GM21515 (cell line): ENCODE data around the gene ST6GALNAC3.
"Not testable (repeated sequence)": the region's sequence is repeated elsewhere in the genome, so short reads cannot be mapped to it uniquely, and the experiment has no call there.

Experiments
- ATAC-seq: cut with Tn5 transposase; IDR thresholded peaks from one replicate; pipeline ENCODE4 v1.9.1; 2021; ENCODE audit not compliant: unreplicated experiment

The ST6GALNAC3 gene

DNA sequence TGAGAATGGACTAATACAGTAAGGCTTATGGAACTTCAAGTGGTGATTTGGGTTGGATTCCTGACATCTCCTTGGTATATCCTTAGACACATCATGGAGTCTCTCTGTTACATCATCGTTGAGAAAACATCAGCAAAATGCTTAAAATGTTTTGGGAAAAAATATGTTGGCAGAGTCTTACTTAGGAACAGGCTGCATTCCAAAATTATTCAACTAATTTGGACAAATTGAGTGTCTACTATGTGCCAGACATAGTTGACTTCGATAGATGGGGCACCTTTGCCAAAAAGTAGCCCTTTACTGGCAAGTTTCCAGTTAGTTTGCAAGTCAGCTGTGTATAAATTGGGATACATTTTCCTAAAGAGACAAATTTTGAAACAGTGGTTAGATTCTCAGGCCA lies 539.3 kb downstream of the ST6GALNAC3 start:
- ATAC-seq = no peak

DNA sequence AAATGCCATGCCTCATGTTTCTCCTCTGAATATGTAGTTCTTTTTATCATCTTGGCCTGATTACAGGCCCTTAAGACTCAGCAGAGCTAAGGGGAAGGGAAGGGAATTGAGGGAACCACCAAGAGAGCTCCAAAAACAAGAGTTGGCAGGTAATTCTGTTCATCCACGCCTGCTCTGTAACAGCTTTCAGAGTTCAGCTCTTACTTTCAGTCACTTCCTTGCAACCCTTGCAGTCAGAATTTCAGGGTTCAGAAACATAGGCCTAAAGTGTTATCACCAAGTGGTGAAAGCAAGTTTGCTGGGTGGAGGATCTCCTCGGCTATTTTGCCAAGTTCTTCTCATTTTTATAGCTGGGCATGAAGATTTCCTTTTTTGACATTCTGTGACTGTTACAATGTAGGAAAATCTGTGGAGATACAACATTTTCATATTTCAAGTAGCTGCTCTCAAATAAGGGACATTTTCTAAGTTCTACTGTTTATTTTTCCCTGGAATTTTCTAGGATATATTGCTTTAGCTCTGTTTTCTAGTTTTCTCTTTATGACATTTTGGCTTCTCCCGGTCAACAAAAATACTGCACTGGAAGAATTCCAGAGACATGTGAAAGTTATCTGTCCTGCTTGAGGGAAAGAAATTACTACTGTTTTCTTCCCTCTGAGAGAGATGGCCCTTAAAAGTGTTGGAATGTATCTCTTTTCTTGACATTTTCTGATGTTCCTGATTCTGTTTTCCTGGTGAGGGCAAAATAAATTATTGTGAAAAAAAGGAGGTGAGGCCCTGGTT lies 540.9 kb downstream of the ST6GALNAC3 start:
- ATAC-seq = no peak

DNA sequence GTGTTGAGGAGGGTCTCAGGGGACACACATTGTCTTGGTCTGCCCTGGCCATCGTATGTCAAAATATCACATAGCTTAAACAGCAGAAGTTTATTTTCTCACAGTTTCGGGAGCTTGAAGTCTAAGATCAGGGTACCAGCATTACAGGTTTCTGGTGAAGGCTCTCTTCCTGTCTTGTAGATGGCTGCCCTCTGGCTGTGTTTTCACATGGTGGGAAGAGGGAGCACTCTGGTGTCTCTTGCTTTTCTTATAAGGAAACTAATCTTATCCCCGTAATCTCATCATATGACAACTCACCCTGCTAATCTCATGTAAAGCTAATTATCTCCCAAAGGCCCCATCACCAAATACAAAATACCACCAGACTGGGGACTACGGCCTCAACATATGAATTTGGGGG lies 545.8 kb downstream of the ST6GALNAC3 start:
- ATAC-seq = no peak

DNA sequence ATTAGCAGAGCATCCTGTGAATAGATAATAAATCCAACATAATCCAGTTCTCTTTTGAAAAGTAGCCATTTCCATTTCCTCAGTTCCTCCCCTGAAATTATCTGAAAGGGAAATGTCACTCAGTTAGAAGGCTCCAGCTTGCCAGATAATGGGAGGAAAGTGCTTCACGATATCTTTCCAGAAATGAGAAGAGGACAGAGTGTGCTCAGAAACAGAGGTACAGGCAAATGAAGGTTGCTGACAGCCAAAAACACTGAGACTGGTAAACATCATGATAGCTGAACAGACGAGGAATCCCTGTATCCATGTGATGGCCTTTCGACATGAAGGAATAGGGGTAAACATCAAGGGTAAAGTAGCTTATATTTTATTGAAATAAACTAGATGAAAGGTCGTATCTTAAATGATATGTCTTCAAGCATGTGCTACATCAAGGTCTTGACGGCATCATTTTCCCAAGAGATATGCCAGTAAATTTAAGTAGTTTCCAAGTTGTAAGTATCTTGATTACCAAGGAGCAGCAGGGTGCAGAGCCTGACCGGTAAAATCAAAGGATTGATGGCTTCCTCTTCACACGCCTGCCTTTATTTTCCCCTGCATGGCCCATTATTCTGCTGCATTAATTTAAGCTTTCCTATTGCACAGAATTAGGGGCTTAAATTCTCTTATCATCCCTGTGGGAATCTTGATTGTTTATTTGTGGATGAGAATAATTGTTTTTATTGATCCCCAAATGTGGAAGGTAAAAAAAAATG lies 548.4 kb downstream of the ST6GALNAC3 start:
- no peak for ATAC-seq

DNA sequence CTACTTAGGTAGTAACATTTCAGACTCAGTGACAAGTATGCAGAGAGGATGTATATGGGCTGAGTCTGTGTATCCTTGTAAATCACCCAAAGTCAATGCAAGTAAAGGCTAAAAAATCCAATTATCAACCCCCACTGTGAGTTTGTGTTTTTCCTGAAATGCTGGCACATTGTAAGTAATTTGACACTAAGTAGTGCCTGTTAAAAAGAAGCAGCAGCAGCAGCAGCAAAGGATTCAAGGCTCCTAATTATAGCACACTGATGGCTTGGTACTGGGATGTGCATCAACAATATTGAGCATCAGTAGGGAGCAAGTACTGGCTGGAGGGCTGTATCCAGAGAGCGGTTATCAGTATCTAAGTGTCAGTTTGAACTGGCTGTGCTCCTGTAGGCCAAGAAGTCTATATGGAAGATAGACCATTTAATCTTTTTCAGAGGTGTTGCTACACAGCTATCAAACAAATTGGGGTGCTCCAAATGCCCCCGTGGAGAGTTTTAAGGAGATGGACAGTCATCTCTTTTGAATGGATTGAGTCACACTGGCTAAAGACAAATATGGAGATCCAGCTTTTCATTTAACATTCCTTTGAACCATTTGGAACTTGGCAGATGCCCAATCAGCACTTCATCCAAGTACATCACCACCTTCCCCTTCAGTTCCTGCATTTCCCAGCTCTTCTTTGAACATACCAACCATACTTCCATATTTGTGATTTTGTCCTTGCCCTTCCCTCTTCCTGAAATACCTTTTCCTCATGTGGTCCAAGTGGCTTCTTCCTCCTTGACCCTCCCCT lies 551.5 kb downstream of the ST6GALNAC3 start:
- ATAC-seq = no peak

DNA sequence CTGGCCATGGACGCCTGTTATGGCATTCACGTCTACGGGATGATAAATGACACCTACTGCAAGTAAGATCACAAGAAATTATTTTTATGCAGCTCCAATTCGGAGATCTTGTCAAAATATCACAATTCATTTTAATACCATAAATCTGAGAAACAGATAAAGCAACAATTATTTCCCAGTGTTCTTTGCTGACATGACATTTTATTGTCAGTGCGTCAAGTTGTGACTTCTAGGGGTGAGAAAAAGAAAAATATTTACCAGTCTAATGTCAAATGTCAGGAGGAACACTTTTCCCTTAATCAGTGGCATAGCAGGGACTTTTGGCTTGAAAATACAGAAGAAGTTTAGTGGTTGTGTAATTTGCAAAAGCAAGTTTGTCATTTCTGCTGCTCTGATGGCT lies 553.0 kb downstream of the ST6GALNAC3 start:
- no peak for ATAC-seq

DNA sequence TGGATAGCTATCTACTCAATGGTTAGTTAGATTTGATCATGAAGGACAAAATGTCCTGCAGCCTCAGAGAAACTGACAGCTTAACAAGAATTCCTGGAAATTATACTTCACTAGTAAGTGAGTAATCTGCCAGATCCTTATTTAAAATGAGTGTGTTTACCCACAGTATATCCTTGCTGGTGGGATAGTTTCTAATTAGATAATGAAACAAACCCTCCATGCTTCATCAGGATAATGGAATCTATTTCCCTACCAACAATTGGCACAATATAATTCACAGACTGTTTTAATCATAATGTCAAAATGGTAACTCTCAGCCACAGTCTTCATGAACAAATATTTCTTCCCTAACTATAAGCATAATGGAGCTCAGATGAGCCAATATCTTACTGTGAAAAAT lies 553.4 kb downstream of the ST6GALNAC3 start:
- no peak for ATAC-seq

DNA sequence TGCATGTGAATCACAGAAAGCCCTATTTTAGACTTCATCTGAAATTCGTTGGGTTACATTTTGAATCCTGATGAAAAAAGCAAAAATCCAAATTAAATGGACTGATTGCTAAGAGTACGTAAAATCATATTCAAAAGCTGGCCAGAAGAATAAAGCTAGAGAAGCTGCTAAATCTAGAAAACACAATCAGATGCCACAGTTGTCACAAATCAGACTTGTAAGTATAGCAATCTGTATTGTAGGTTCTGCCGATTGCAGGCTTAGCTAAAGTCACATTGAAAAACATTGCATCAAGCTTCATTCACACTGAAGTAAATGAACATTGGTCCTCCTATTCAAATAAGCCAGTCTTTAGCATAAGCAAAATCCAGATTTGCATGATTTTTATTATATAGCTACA lies 557.6 kb downstream of the ST6GALNAC3 start:
- no peak for ATAC-seq

DNA sequence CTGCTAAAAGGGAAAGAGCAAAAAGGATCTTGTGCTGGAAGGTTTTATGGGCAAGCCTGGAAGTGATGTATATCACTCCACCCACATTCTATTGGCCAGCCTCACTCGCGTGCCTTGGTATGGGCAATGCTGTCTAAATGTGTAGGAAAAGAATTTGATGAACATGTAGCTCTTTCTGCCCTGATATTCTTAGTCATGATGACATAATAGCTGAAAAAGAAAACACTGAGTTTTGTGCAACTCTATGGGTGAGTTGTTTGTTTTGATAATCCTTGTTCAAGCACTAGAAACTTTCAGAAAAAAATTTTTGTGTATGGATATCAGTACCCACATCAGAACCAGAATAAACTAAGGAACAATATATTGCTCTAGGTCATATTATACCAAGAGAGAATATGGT lies 561.2 kb downstream of the ST6GALNAC3 start:
- ATAC-seq = no peak

DNA sequence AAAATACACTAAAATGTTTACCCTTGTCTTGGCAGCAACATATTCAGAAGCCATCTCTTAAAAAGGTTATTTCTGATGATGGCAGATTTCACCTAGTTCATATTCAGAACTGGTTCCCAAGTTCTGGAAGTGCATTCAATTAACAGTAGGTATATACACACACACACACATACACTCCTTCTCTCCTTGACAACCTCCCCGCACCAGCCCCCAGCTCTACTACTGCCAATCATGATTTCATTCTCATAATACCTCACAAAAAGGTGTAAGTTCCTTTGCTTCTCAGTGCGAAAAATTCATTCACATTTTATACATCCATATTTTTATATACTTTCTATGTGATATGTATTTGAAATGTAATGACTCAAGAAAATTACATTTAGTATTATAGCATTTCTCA lies 564.6 kb downstream of the ST6GALNAC3 start:
- no peak for ATAC-seq

DNA sequence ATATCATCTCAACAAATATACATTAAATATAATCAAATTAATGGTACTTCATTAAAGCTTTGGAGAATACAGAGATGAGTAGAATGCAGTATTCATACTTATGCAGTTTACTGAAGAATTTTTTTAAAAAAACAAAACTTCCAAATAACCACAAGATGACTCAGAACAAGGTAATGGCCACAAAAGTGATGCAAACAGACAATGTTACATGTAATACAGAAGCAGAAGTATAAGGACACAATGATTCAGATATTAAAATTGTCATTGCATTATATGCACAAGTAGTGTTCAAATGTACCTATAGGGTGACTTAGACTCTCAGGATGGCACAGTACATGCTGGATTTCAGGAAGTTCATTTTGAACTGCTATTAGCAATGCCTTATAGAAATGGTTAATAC lies 565.5 kb downstream of the ST6GALNAC3 start:
- ATAC-seq = no peak

DNA sequence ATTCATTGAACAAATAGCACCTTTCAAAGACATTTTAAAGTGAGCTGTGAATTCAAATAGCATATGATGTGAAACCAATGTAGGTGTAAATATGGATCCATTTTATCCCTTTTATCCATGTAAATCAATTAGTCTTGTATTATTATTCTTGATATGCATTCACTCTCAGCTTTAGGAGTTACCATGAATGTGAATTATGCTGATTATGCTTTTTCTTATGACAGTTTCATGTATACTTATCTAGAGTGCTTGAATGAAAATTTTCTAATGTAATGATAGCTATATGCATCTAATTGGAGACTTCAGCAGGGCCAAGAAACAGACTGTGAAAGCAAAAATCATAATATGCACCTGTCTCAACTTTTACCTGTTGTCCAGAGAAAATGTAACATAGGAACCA lies 566.2 kb downstream of the ST6GALNAC3 start:
- no peak for ATAC-seq

DNA sequence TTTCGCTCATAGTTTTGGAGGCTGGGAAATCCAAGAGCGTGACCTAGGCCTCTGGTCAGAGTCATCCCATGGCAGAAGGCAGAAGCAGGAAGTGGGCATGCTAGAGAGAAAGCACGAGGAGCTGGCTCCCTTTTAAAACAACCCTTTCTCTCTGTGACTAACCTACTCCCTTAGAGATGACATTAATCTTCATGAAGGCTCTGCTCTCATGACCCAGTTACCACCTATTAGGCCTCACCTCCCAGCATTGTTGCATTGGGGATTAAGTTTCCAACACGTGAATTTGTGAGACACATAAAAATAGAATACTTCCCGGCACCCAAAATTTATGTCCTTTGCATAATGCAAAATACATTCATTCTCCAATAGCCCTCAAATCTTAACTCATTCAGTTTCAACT lies 569.6 kb downstream of the ST6GALNAC3 start:
- ATAC-seq = no peak

DNA sequence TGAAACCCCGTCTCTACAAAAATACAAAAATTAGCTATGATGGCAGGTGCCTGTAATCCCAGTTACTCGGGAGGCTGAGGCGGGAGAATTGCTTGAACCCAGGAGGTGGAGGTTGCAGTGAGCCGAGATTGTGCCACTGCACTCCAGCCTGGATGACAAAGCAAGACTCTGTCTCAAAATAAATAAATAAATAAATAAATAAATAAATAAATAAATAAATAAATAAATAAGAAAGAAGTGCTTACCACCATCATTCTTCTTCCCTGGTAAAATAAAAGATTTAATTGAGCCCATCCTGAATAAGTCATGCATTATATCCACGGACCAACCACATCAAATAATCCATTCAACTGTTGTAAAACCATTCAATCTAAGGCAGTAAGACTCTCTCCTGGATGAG lies 578.3 kb downstream of the ST6GALNAC3 start:
- ATAC-seq = not testable (repeated sequence)

DNA sequence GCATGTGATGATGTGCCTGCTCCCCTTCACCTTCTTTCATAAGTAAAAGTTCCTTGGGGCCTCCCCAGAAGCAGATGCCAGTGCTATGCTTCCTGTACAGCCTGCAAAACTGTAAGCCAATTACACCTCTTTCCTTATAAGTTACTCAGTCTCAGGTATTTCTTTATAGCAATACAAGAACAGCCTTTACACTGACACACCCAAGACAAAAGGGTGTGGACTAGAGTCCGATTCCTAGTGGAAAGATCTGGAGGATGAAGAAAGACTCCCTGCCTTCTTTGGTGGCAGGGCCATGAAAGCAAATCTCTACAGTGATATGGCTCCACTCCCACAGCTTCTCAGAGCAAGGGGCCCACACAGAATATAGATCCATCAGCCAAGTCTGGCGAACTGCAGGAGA lies 583.1 kb downstream of the ST6GALNAC3 start:
- no peak for ATAC-seq

DNA sequence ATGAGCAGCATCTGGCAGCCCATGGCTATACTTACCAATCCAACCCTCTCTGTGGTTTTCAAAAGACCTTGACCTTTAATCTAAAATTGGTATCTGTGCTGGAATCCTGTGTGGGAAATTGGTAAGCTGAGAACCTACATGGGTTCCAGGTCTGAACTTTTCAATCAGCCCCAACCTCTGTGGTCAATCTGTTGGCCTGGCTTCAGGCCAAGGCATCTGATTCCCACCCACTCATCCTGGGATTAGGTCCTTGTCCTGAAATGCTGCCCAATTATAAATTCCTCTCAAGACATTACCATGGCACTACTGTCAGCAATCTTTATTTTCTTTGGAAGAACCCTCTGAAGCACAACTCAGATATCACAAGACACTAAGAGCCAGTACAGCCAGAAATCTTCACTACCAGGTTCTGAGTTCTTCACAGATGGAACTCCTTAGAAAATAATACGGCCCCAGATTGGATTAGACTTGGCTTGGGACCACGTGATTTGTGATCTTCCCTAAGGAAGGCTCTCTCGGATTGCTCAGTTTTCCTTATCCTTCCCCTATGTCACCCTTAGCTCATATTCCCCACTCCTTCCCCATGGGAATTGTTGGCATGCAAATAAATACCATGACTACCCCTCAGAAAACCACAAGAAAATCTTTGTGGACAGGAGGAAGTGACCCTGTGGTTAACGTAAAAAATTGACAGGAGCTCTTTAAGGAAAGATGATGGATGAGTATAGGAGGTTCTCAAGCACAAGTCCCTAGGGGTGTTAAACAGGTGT lies 584.8 kb downstream of the ST6GALNAC3 start:
- ATAC-seq = no peak

DNA sequence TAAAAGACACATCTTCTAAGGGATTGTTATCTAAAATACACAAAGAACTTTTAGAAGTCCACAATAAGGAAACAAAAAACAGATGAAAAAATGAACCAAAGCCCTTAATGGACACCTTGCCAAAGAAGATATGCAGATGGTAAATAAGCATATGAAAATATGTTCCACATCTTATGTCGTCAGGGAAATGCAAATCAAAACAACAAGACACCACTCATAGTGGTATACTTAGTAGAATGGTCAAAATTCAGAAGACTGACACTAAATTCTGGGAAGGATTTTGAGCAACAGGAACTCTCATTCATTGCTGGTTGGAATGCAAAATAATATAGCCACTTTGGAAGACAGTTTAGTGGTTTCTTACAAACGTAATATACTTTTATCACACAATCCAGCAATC lies 587.0 kb downstream of the ST6GALNAC3 start:
- ATAC-seq = no peak

DNA sequence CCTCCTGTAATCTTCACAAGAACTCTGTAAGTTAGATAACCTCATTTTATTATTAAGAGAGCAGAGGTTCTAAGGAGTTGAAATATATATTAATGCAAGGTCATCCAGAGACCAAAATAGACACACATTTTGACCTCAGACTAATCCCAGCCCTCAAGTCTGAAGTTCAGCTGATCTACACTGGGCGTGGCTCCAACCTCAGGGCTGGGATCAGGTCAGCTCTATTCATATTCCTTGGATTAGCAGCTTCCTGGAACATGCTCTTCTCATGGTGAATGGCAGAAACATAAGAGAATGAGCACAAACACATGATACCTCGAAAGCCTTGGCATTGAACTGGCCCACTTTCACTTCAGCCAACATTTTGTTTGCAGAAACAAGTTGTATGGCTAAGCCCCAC lies 592.0 kb downstream of the ST6GALNAC3 start:
- ATAC-seq = no peak

DNA sequence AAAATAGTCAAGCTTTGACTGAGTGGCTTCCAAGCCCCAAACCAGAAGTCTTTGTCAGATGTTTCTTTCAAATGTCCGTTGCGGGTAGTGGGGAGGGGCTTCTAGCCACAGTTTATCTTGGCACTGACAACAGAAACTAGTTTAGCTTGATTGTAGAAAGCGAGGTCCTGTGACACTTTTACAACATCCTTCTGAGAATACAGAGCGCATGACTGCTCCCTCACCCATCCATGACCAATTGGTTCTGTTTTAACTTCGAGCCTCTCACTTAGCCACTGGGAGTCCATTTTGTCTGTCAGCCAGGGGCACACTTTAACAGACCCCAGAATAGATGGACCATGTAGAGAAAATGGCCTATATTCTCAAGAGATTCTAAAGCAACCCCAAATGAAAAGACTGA lies 593.5 kb downstream of the ST6GALNAC3 start:
- peak; percentile 77 for ATAC-seq

DNA sequence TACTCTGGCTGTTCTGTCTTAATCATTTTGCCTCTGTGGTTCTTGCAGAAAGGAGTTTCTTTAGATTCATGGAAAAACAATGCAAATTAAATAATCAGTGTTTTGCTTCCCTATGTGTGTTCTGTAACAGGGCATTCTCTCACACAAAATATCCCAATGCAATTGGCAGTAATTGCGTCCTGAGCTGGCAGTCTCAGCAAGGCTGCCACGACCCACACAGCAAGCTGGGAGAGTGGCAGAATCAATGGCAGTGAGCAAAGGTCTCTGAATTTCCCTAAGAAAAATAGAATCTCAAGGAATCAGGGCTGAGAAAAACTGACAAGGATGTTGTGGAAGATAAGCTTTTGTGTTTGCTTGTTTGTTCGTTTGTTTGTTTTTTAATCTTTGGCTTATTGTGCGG lies 594.6 kb downstream of the ST6GALNAC3 start:
- ATAC-seq = no peak
